MG63 (cell line): Measurements from ENCODE around the gene PPIL3. TPM values are rescaled to one million over a fixed set of nuclear protein-coding genes. Genes with fewer than 3 reads are reported as not detected.

Experiments
- DNase-seq: peaks from one replicate; pipeline ENCODE4 v3.0.0-alpha.2; 2020
- H3K27me3 ChIP-seq: fragments of 250-450 bp; sonication (Bioruptor Pico); 2 replicates; pipeline ENCODE4 v1.5.1; 2020; ENCODE audit warnings: mild to moderate bottlenecking, moderate library complexity
- H3K36me3 ChIP-seq: fragments of 250-450 bp; sonication (Bioruptor Pico); 2 replicates; pipeline ENCODE4 v1.5.1; 2020; ENCODE audit warnings: mild to moderate bottlenecking, moderate library complexity
- H3K4me3 ChIP-seq: fragments of 250-450 bp; sonication (Bioruptor Pico); 2 replicates; pipeline ENCODE4 v1.5.1; 2020; ENCODE audit warnings: mild to moderate bottlenecking, moderate library complexity
- H3K9me3 ChIP-seq: fragments of 250-450 bp; sonication (Bioruptor Pico); 2 replicates; pipeline ENCODE4 v1.5.1; 2020; ENCODE audit warnings: mild to moderate bottlenecking, moderate library complexity
- total RNA-seq: library from RNA; depleted of rRNA; stranded (reverse); fragments of >200 nt; shearing (Covaris generic); gene quantifications from 2 replicates; pipeline ENCODE4 v1.2.3, GENCODE V29; 2014; ENCODE audit warnings: low replicate concordance

PPIL3 gene
- total RNA-seq, 1 experiment from 2014 or later, result 56.5 TPM

DNA sequence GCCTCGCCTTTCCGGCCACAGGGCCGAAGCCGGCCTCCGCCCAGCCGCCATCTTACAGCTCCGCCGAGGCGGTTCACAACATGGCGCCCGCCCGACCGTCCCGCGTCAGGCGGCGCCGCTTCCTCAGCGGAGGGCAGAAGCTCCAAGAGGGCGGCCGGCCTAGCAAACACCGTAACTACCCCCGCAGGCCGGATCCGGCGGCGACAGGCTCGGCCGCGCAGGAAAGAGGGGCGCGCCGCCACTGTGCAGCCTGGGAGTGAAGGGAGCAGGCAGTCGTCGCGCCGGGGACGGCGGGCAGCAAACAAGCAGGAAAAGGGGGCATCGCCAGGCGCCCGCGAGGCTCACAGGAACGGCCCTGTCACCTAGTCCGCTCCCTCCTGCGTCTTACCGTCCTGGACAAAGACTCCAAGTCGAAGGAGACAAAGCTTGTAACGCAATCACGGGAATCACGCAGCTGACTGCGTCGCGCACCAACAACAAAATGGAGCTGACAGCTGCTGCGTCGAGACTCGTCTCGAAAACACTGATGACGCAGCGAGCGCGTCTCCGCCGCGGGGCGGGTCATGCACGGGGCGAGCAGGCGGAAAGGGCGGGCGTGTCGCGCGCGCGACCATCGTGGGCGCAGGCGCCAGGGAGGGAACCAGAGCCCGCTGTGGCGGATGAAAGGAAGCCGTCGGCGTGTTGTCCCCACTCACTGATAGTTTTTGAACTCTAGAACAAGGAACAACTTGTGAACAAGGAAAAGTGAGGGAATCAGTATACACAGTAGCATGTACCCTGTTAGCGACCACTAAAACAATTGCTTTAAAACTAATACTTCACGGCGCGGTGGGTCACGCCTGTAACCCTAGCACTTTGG lies 24.5 kb downstream of the PPIL3 start, which contains the start of gene CLK1:
CLK1 (minus strand) TSS at position 483 of the 859 bp plus-strand sequence. CDS start 2,796 bp downstream, outside the sequence.
- H3K36me3 ChIP-seq, result peaks cover 44% of the 10 kb centered on the region
- no peaks in the 10 kb centered on the region for H3K9me3 ChIP-seq
- no peaks in the 10 kb centered on the region for H3K27me3 ChIP-seq
- peak; percentile 96 for DNase-seq
- peak within 1 kb of the TSS; percentile 100 for H3K4me3 ChIP-seq

DNA sequence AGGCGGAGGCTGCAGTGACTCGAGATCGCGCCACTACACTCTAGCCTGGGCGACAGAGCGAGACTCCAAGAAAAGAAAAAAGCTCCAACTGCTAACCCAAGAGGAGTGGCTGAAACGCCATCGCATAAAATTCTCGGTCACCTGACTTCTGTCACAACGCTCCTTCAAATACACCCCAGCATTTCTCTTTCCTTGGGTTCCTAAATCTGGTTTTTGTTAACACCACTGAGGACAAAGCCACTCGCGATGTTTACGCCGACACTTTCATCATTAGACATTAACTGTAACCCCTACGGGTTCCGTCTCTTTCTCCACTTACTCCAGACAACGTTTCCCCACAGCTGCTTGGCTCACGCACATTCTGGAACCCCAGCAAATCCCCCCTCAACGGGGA lies 25.1 kb downstream of the PPIL3 start:
- no peaks in the 10 kb centered on the region for H3K9me3 ChIP-seq
- peaks cover 50% of the 10 kb centered on the region for H3K36me3 ChIP-seq
- H3K4me3 ChIP-seq, result peak overlapping the region; percentile 100
- DNase-seq, result no peak
- H3K27me3 ChIP-seq, result no peaks in the 10 kb centered on the region

DNA sequence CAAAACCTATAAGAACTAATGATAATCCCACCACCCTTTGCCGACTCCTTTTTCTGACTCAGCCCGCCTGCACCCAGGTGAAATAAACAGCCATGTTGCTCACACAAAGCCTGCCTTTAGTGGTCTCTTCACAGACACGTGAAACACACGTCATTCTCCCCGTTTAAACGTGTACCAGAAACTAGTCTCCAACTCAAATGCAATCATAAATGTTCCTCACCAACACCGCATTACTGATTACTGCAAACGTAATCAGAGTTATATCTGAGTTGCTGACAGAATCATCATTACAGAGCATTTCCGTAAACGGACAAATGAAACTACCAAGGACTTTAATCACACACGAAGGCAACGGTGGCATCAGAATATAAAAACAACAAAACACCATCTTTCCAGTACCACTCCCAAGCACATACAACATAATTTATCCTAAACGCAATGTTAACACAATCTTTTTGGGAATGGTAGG lies 26.3 kb downstream of the PPIL3 start:
- H3K27me3 ChIP-seq, result no peaks in the 10 kb centered on the region
- no peaks in the 10 kb centered on the region for H3K9me3 ChIP-seq
- peaks cover 62% of the 10 kb centered on the region for H3K36me3 ChIP-seq
- peak; percentile 40 for DNase-seq
- H3K4me3 ChIP-seq, result peak overlapping the region; percentile 100

DNA sequence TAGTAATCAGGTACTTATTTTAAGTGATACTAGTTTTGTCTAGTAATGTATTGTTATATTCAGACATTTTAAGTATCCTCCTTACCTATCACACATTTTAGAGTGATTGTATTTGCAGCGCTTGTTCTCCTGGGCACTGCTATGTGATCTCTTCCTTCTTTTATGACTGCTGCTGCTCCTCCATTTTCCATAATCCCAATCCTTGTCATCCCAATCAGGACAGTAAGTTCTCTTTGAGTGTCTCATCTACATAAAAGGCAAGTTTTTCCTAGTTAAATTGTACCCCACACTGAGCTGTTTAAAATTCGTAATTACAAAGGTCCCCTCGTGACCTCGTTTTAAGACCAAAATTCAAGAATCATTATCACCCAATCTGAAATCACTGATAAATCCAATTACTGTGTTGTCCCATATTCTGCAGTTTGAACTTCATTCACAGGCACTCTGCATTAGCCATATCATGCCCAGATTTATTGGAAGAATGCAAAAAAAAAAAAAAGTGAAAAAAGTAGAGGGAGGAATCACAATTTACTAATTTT lies 27.2 kb downstream of the PPIL3 start:
- H3K9me3 ChIP-seq, result no peaks in the 10 kb centered on the region
- DNase-seq, result no peak
- peaks cover 71% of the 10 kb centered on the region for H3K36me3 ChIP-seq

DNA sequence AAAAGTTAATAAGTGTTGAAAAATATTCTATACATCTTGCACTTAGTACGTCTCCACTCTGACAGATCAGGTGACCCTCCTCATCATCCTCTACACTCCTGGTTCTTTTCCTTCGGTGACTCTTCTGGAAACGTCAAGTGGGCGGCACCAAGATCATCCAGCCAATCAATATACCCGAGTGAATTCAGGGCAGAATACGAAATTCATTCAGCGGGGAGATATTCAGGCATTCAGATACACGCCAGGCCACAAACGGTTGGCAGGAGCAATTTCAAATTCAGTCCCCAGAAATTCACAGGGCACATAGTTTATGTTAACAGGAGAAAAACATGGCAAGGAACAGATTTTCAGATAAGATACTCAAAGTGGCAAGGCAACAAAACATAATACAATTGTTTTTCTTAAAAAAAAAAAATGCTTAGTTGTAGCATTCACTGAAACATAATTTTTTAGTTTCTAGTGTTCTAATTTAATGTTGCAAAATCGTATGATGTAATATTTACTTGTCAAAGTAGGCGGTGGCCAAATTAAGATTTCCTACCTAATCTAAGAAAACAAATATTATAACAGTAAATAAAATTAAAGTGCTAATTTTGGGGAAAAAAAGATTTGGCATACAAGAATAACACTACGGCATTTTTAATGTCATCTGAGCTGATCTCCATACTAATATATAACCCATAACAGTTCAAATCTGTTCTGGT lies 28.6 kb downstream of the PPIL3 start:
- no peak overlapping the region; the same call in 1 of the 2 replicates for H3K4me3 ChIP-seq

More for the DNA sequence above, 27.2 kb downstream of the PPIL3 start:
- Histone ChIP-seq H3K27me3 (no peaks in the 10 kb centered on the region), H3K4me3 (peak overlapping the region; percentile 100)

DNA sequence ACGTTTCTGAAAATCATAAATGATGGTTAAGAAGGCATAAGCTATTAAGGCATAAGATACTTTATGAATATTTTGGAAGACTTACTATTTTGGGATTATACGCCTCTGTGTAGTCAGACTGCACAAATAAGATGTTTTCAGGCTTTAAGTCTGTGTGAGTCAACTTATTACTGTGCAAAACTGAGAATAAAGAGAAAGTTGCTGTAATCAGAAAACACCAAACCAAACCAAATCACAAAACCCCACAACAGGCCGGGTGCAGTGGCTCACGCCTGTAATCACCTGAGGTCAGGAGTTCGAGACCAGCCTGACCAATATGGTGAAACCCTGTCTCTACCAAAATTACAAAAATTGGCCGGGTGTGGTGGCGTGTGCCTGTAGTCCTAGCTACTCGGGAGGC lies 32.1 kb downstream of the PPIL3 start:
- H3K9me3 ChIP-seq, result no peaks in the 10 kb centered on the region
- DNase-seq, result no peak
- H3K27me3 ChIP-seq, result no peaks in the 10 kb centered on the region
- H3K36me3 ChIP-seq, result peaks cover 97% of the 10 kb centered on the region
- H3K4me3 ChIP-seq, result no peak overlapping the region

More for the DNA sequence above, 28.6 kb downstream of the PPIL3 start:
- no peak for DNase-seq
- no peaks in the 10 kb centered on the region for H3K9me3 ChIP-seq
- peaks cover 85% of the 10 kb centered on the region for H3K36me3 ChIP-seq
- no peaks in the 10 kb centered on the region for H3K27me3 ChIP-seq

DNA sequence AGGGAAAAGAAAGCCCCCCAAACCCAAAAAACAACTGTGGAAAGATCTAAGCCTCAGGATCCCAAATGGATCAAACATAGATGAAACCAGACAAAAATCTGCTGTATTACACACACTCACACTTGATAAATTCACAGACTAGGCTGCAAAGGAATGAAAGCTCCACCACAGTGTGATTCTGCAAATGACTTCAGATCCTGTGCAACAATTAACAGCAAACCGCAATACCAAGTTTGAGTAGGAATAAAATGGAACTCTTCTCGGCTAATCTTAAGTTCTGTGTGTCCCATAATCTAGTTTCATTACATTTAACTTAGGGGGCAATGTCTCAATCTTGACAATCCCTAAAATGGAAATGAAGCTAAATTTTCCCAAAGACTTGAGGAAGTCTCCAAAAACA lies 36.3 kb downstream of the PPIL3 start:
- Histone ChIP-seq H3K36me3 (peaks cover 64% of the 10 kb centered on the region), H3K27me3 (no peaks in the 10 kb centered on the region), H3K4me3 (no peak overlapping the region), H3K9me3 (no peaks in the 10 kb centered on the region)
- no peak for DNase-seq

DNA sequence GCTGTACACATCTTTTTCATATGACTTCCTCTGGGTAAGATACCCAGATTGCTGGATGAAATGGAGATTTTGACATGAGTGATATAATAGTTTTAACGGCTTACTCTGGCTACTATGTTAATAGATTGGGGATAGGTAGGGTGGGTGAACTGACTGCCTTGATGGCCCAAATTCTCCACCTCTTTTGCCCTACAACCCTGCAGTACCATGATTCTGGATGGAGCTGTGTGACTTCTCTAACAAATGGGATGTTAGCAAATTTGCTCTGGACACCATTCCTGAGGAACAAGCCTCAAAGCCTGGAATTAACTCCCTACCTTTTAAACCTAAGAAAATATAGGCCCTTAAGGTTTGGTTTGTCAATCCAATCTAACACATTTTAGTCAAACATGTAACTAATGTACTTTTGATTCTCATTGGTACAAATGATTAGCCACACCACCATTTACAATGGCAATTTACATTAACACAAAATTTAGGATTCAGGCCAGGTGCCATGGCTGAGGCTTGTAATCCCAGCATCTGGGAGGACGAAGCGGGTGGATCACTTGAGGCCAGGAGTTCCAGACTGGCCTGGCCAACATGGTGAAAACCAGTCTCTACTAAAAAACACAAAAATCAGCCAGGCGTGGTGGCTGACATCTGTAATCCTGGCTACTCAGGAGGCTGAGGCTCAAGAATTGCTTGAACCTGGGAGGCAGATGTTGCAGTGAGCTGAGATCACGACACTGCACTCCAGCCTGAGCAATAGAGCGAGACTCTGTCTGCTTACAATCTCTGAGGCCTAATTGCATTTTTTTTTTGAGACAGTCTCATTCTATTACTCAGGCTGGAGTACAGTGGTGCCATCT lies 37.3 kb downstream of the PPIL3 start:
- DNase-seq, result no peak
- Histone ChIP-seq H3K9me3 (no peaks in the 10 kb centered on the region), H3K36me3 (peaks cover 54% of the 10 kb centered on the region), H3K4me3 (no peak overlapping the region), H3K27me3 (no peaks in the 10 kb centered on the region)

DNA sequence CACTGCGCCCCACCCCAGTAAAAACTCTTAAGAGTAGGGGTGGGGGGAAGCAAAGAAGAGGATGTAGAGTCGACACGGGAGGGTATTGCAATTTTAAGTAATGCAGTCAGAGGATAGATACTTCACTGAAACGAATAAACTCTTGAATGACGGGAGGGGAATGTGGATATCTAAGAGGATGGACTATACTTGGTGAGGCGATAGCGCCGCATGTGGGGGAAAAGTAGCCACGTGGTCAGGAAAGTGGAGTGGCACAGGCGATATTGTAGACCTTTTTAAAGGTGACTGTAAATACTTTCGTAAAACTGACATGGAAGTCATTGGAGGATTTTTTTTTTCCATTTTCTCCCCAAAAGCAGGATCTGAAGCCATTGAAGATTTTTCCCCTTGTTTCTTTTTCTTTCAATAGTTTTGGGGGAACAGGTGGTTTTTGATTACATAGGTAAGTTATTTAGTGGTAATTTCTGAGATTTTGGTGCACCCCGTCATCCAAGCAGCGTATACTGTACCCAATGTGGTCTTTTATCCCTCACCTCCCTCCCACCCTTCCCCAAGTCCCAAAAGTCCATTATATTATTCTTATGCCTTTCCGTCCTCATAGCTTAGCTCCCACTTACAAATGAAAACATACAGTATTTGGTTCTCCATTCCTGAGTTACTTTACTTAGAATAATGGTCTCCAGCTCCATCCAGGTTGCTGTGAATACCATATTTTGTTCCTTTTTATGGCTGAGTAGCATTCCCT lies 38.2 kb downstream of the PPIL3 start:
- no peak for DNase-seq
- peaks cover 45% of the 10 kb centered on the region for H3K36me3 ChIP-seq
- no peaks in the 10 kb centered on the region for H3K27me3 ChIP-seq
- H3K4me3 ChIP-seq, result no peak overlapping the region
- H3K9me3 ChIP-seq, result no peaks in the 10 kb centered on the region

DNA sequence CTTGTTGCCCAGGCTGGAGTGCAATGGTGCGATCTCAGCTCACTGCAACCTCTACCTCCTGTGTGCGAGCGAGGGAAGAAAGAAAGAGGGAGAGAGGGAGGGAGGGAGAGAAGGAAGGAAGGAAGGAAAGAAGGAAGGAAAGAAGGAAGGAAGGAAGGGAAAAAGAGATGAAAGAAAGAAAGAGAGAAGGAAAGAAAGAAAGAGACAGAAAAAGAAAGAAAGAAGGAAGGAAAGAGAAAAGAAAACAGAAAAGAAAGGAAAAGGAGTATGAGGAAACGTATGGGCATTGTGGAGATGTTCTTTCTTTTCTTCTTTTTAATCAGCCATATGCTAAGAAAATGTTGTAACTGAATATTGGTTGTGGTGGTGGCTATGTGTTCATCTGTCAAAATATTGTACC lies 40.9 kb downstream of the PPIL3 start:
- no peak overlapping the region for H3K4me3 ChIP-seq
- peaks cover 20% of the 10 kb centered on the region for H3K36me3 ChIP-seq
- DNase-seq, result no peak
- no peaks in the 10 kb centered on the region for H3K27me3 ChIP-seq
- H3K9me3 ChIP-seq, result no peaks in the 10 kb centered on the region

DNA sequence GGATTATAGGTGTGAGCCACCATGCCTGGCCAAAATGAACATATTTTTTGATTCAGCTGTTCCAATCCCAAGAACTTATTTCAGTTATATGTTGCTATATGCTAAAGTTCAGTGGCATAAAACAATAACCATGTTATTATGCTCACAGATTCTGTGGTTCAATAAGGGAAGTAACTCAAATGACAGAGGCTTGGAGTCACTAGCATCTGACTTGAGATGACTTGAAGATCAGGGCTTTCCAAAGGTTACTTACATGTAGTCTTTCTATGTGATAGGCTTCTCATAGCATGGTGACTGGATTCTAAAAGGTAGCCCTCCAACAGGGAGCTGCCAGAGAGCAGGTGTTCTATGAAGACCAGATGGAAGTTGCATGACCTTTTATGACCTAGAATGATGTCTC lies 41.6 kb downstream of the PPIL3 start:
- no peak for DNase-seq
- H3K9me3 ChIP-seq, result no peaks in the 10 kb centered on the region
- peaks cover 14% of the 10 kb centered on the region for H3K36me3 ChIP-seq

DNA sequence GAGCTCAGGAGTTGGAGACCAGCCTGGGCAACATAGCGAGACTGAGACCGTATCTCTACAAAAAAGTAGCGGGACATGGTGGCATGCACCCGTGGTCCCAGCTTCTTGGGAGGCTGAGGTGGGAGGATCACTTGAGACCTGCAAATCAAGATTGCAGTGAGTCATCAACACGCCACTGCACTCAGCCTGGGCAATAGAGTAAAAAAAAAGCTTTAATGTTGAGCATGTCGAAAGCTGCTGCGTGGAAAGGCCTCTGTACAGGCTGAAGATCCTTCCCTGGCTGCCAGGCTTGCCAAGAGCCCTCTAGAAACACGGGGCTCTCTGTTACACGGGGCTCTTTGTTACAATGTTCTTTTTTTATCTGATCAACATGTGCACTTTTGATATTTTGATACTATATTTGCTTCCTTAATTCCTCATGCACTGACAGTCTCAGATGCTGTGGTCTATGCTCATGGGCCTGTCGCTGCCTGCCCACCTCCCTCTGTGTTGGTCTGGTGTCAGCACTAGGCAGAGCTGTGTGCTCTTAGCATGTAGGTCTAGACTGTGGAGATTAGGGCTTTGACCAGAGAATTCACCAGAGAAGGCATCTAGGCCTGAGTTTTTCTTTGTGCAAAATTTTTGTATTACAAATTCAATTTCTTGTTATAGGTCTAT lies 43.1 kb downstream of the PPIL3 start:
- no peaks in the 10 kb centered on the region for H3K27me3 ChIP-seq
- no peak for DNase-seq
- no peak overlapping the region for H3K4me3 ChIP-seq
- no peaks in the 10 kb centered on the region for H3K36me3 ChIP-seq
- H3K9me3 ChIP-seq, result no peaks in the 10 kb centered on the region

More for the DNA sequence above, 41.6 kb downstream of the PPIL3 start:
- no peak overlapping the region for H3K4me3 ChIP-seq
- H3K27me3 ChIP-seq, result no peaks in the 10 kb centered on the region

DNA sequence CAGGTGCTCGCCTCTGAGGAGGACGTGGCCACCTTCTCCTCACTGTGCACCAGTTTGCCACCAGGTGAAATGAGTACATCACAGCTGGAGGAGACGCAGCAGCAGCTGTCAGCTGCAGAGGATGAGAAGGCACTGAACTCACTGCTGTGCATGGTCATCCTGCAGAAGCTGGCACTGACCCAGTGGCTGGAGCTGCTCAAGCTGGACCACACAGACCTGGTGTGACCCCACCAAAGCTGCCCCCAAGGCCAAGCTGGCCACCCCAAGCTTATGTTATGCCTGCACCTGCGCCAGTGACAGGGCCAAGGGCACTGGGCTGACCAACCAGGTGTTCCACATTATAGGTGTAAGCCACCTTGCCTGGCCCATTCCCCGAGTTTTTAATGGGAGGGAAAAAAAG lies 43.7 kb downstream of the PPIL3 start:
- H3K36me3 ChIP-seq, result no peaks in the 10 kb centered on the region
- H3K27me3 ChIP-seq, result no peaks in the 10 kb centered on the region
- no peaks in the 10 kb centered on the region for H3K9me3 ChIP-seq
- H3K4me3 ChIP-seq, result no peak overlapping the region
- DNase-seq, result no peak

DNA sequence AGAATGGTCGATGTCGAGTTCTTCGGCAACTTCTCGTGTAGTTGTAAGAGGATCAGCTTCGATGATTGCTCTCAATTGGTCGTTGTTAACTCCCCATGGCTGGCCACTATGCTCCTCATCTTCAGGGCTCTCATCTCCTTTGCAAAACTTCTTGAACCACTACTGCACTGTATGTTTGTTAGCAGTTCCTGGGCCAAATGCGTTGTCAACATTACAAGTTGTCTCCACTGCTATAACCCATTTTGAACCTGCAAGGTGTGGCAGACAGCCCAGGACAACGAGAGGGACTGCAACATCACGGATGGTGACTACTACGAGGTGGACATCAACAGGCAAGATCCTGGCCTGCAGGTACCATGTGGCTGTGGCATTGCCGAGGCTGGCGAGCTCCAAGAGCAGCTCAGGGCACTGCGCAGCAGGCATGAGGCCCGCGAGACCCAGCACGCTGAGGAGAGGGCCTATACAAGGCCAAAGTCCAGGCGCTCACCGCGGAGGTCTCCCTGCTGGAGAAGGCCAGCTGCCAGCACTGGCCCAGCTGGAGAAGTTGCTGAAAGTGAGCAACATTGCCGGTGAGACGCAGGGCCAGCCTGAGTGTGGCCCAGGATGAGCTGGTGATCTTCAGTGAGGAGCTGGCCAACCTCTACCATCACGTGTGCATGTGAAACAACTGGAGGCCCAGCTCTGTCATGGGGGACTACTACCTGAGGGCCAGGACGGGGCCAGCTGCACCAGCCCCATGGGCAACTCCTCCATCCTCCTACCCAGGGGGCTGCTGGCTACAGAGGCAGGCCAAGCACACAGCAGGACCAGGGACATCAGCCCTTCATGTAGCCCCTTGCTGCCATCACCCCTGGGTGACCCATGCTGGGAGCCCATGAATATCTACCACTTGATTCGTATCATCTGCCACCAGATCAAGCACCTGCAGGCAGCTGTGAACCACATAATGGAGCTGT lies 44.6 kb downstream of the PPIL3 start:
- DNase-seq, result no peak
- Histone ChIP-seq H3K27me3 (no peaks in the 10 kb centered on the region), H3K9me3 (no peaks in the 10 kb centered on the region), H3K36me3 (no peaks in the 10 kb centered on the region), H3K4me3 (no peak overlapping the region)
